NOMO-1 (cell line): ENCODE results near the gene ZNF132.
"Not testable (repeated sequence)": the region's sequence is repeated elsewhere in the genome, so short reads cannot be mapped to it uniquely, and the experiment has no call there.

Source experiments
- DNase-seq, 2 experiments: peaks; one replicate each; lab custom pipeline; 2025; ENCODE audit not compliant: unreplicated experiment in 2 of 2; lab: John Stamatoyannopoulos, UW

ZNF132 gene

GRCh38 chr19:58408152-58409009, 31.6 kb downstream of the ZNF132 start, which contains the start of gene ZNF584:
ZNF584 (plus strand) TSS chr19:58408649; CDS start chr19:58409148, 499 bp downstream.
- peak; percentile 96 to 98 for DNase-seq

GRCh38 chr19:58407658-58408151, 32.2 kb downstream of the ZNF132 start:
- no peak for DNase-seq

- DNase-seq = no peak
Measured at GRCh38 chr19:58406818-58407657, 32.9 kb downstream of the ZNF132 start.

- not testable (repeated sequence) for DNase-seq
Measured at GRCh38 chr19:58403920-58404478, 36.0 kb downstream of the ZNF132 start.

GRCh38 chr19:58401840-58402421, 38.0 kb downstream of the ZNF132 start:
- no peak for DNase-seq

GRCh38 chr19:58400916-58401839, 38.8 kb downstream of the ZNF132 start:
- DNase-seq = peak; percentile 98 to 99

- DNase-seq = no peak
Measured at GRCh38 chr19:58400316-58400915, 39.5 kb downstream of the ZNF132 start.

- no peak for DNase-seq
Measured at GRCh38 chr19:58399903-58400302, 40.0 kb downstream of the ZNF132 start.

- no peak for DNase-seq
Measured at GRCh38 chr19:58398545-58398944, 41.4 kb downstream of the ZNF132 start.

GRCh38 chr19:58398087-58398486, 41.9 kb downstream of the ZNF132 start:
- no peak for DNase-seq

GRCh38 chr19:58397533-58398037, 42.4 kb downstream of the ZNF132 start:
- no peak for DNase-seq

GRCh38 chr19:58396691-58397532, 43.0 kb downstream of the ZNF132 start:
- no peak for DNase-seq

- DNase-seq = no peak
Measured at GRCh38 chr19:58395979-58396627, 43.9 kb downstream of the ZNF132 start.

GRCh38 chr19:58395220-58395978, 44.6 kb downstream of the ZNF132 start, which contains the start of gene RNF225:
RNF225 (plus strand) TSS chr19:58395656; CDS start chr19:58396090, 434 bp downstream.
- no peak for DNase-seq

- no peak for DNase-seq
Measured at GRCh38 chr19:58394821-58395219, 45.1 kb downstream of the ZNF132 start.

GRCh38 chr19:58393725-58394033, 46.3 kb downstream of the ZNF132 start:
- DNase-seq = no peak
